Activated CD8-positive, alpha-beta T cell treated with anti-CD3 and anti-CD28 coated beads for 36 hours (primary cell): ENCODE results near the gene GNPTAB. TPM values are rescaled to one million over a fixed set of nuclear protein-coding genes. Genes with fewer than 3 reads are reported as not detected.

ENCODE experiments used
- ATAC-seq: fragments of 200-7000 bp; cut with Tn5 transposase; one replicate; pipeline ENCODE4 v1.10.0; 2021; ENCODE audit warnings: mild to moderate bottlenecking, moderate library complexity
- CTCF ChIA-PET: fragments of 350-600 bp; sonication (Branson Sonifier 250); formaldehyde crosslinking; loops from one replicate; lab custom pipeline; 2021; ENCODE audit warnings: antibody characterized with exemption; lab: Charles Lee
- POLR2A ChIA-PET: fragments of 350-600 bp; sonication (Branson Sonifier 250); formaldehyde crosslinking; loops from one replicate; lab custom pipeline; 2021; ENCODE audit warnings: antibody characterized with exemption; lab: Charles Lee
- DNase-seq: peaks from one replicate; pipeline ENCODE4 v3.0.0-alpha.2; 2020
- H3K27ac Mint-ChIP-seq: one replicate; pipeline ENCODE4 v1.8.0; 2021; ENCODE audit warnings: mild to moderate bottlenecking, mixed read lengths
- H3K27me3 Mint-ChIP-seq: one replicate; pipeline ENCODE4 v1.8.0; 2021; ENCODE audit warnings: mixed read lengths
- H3K36me3 Mint-ChIP-seq: one replicate; pipeline ENCODE4 v1.8.0; 2021; ENCODE audit warnings: low read depth, mixed read lengths
- H3K4me1 Mint-ChIP-seq: one replicate; pipeline ENCODE4 v1.8.0; 2021; ENCODE audit warnings: low read depth, mixed read lengths
- H3K4me3 Mint-ChIP-seq: one replicate; pipeline ENCODE4 v1.8.0; 2021; ENCODE audit warnings: mild to moderate bottlenecking, moderate library complexity, mixed read lengths
- H3K9me3 Mint-ChIP-seq: one replicate; pipeline ENCODE4 v1.8.0; 2021; ENCODE audit warnings: mixed read lengths
- intact Hi-C: fragments of 100-400 bp; cut with micrococcal nuclease; formaldehyde crosslinking; loops from one replicate; pipeline ENCODE4 v1.10.0; 2022
- total RNA-seq, 2 experiments: library from RNA; stranded (reverse); gene quantifications; one replicate each; pipeline ENCODE4 v1.2.3, GENCODE V29; 2021
- TF ChIP-seq, protein P1 (sequence below): fragments of 200-600 bp; IDR thresholded peaks from one replicate; pipeline ENCODE4 v1.8.0; 2022; ENCODE audit warnings: antibody characterized with exemption, mild to moderate bottlenecking

The GNPTAB gene
- total RNA-seq, 2 experiments from 2014 or later: 52.4 to 56.9 TPM

DNA sequence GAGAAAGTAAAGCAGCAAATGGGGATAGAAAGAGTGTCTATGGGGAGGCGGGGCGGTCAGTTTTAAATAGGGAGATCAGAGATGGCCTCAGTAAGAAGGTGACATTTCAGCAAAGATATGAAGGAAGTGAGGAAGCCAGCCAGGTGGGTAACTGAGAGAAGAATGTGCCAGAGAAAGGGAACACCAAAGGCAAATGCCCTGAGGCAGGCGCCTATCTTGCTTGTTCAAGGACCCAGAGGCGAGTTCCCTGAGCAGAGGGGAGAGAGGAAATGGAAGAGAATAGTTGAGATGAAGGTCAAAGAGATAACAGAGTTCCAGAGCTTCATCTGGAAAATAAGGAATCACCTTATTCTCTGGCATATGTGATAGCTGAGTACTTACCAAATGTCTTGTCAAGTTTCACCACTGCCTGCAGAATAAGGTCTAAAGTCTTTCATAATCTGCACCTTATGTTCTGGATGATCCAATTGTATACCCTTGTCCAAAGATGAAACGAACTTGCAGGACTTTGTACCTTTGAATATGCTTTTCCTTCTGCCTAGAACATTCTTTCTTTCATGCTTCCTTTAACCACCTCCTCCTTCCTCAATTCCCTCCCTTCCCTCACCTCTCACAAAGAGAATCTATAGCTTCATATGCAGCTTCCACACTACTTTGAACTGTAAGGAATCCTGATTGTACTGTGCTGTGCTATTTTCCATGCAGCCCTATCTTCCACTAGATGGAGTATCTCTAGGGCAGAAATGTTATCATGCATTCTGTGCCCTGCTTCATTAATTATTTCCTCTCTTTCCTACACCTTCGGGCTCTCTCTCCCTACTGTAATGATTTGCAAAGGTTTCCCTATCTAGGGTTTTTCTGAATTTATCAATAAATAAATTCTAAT is 38.5 kb downstream of the GNPTAB start:
- ATAC-seq (no peak), DNase-seq (no peak)
- ChIA-PET POLR2A (interaction anchor here (0.7 to 1.7 kb wide), 2 partner anchors 27 to 38 kb away, joined by 3 to 6 read pairs; partner anchors contain the start of gene GNPTAB), CTCF (interaction anchor here (0.8 to 7.9 kb wide), 7 partner anchors 13 to 47 kb away, joined by 3 to 141 read pairs (median 34); partner anchors contain the start of gene GNPTAB)
- Mint-ChIP-seq H3K9me3 (no peaks in the 10 kb centered on the region), H3K4me3 (no peak overlapping the region), H3K27me3 (no peaks in the 10 kb centered on the region), H3K4me1 (peaks cover 45% of the 10 kb centered on the region), H3K27ac (peak overlapping the region; percentile 83), H3K36me3 (peaks cover 42% of the 10 kb centered on the region)
- intact Hi-C loops: no loop called here
- TF ChIP-seq, protein P1, sequence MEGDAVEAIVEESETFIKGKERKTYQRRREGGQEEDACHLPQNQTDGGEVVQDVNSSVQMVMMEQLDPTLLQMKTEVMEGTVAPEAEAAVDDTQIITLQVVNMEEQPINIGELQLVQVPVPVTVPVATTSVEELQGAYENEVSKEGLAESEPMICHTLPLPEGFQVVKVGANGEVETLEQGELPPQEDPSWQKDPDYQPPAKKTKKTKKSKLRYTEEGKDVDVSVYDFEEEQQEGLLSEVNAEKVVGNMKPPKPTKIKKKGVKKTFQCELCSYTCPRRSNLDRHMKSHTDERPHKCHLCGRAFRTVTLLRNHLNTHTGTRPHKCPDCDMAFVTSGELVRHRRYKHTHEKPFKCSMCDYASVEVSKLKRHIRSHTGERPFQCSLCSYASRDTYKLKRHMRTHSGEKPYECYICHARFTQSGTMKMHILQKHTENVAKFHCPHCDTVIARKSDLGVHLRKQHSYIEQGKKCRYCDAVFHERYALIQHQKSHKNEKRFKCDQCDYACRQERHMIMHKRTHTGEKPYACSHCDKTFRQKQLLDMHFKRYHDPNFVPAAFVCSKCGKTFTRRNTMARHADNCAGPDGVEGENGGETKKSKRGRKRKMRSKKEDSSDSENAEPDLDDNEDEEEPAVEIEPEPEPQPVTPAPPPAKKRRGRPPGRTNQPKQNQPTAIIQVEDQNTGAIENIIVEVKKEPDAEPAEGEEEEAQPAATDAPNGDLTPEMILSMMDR: no peak

DNA sequence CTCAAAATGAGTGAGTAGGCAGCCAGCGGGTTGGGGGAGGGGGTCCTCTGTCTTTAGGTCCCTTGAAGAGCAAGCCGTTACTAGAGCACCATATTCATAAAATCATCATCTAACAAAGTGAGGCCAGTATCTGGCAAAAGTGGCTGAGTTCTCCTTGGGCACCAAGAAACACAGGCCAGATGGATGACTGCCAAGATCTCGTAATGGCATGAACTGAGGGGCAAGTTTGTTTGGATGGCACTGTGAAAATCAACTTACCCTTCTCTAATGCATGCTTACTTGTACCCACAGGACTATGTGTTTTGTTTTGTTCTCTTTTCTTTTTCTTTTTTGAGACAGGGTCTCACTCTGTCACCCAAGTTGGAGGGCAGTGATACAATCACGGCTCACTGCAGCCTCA is 41.6 kb downstream of the GNPTAB start:
- no peaks in the 10 kb centered on the region for H3K27me3 Mint-ChIP-seq
- ATAC-seq (no peak), DNase-seq (no peak)
- intact Hi-C loops: no loop called here
- peaks cover 28% of the 10 kb centered on the region for H3K4me1 Mint-ChIP-seq
- TF ChIP-seq, protein P1: no peak
- H3K9me3 Mint-ChIP-seq: no peaks in the 10 kb centered on the region
- ChIA-PET POLR2A (no interaction called here), CTCF (no interaction called here)
- H3K27ac Mint-ChIP-seq: peak overlapping the region; percentile 4
- no peak overlapping the region for H3K4me3 Mint-ChIP-seq
- peaks cover 37% of the 10 kb centered on the region for H3K36me3 Mint-ChIP-seq

DNA sequence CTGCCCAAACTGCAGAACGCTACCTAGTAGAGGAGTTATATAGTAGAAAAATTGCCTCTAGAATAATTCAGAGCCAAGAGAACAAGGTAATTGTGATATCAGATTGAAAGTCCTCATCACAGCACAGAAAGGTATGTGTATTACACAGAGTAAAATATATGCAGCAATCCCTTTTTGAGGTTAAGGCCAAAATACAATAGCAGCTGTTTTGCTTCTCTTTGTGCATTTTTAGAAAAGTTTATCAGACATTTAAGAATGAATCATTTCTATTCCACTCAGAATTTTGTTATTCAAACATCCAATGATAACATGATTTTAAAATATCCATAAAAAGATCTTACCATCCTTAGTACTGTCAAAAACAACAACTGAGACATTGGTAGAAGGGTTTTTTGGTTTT is 45.1 kb downstream of the GNPTAB start:
- no peaks in the 10 kb centered on the region for H3K27me3 Mint-ChIP-seq
- H3K4me1 Mint-ChIP-seq: peaks cover 22% of the 10 kb centered on the region
- ChIA-PET POLR2A (no interaction called here), CTCF (interaction anchor here (0.7 to 1.9 kb wide), 3 partner anchors 9 to 45 kb away, joined by 3 to 14 read pairs (median 3); partner anchors contain the start of gene GNPTAB)
- no peaks in the 10 kb centered on the region for H3K9me3 Mint-ChIP-seq
- TF ChIP-seq, protein P1: no peak
- DNase-seq (no peak), ATAC-seq (no peak)
- H3K36me3 Mint-ChIP-seq: peaks cover 37% of the 10 kb centered on the region
- H3K4me3 Mint-ChIP-seq: no peak overlapping the region
- intact Hi-C loops: no loop called here
- H3K27ac Mint-ChIP-seq: no peak overlapping the region

DNA sequence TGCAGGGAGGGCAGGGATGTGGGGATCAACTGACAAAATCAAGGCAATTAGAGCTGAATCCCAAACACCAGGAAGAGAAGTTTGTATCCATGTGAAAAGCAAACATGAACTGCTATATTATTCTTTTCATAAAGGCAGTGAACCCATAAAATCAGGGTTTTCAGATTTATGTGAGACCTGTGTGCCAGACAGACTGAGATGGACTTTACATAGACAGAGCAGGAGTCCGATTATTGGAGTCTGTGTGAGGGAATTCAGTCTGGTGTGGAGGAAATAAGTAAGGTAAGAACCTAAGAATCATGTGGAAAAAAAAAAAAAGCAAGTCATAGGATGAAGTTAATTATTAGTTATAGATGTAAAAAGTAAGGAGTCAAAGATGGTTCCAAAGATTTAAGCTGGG is 46.4 kb downstream of the GNPTAB start:
- ChIA-PET POLR2A (interaction anchor here (0.6 to 0.9 kb wide), 2 partner anchors 31 to 45 kb away, joined by 3 to 4 read pairs; no protein-coding TSS in a partner anchor), CTCF (interaction anchor here (1.0 to 2.5 kb wide), 5 partner anchors 11 to 369 kb away, joined by 4 to 13 read pairs (median 11); partner anchors contain the start of gene GNPTAB)
- Mint-ChIP-seq H3K36me3 (peaks cover 39% of the 10 kb centered on the region), H3K27me3 (no peaks in the 10 kb centered on the region), H3K27ac (peak overlapping the region; percentile 23), H3K9me3 (no peaks in the 10 kb centered on the region), H3K4me1 (peaks cover 25% of the 10 kb centered on the region), H3K4me3 (no peak overlapping the region)
- DNase-seq: no peak
- no peak for ATAC-seq
- TF ChIP-seq, protein P1: no peak
- intact Hi-C loops: no loop called here

DNA sequence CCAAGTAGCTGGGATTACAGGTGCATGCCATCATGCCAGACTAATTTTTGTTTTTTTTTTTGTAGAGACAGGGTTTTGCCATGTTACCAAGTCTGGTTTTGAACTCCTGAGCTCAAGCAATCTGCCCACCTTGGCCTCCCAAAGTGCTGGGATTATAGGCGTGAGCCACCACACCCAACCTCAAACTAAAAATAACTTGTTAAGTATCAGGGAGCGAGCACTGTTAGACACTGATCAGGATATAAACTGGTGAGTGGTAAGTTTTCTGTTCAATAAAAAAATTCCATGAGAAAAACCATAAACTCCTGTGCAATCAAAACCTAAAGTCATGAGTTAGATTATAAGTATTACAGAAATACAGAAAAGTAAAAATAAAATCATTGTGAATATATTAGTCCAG is 46.9 kb downstream of the GNPTAB start:
- DNase-seq: no peak
- no peak for ATAC-seq
- Mint-ChIP-seq H3K4me3 (no peak overlapping the region), H3K4me1 (peaks cover 25% of the 10 kb centered on the region), H3K9me3 (no peaks in the 10 kb centered on the region), H3K27me3 (no peaks in the 10 kb centered on the region), H3K27ac (peak overlapping the region; percentile 15), H3K36me3 (peaks cover 37% of the 10 kb centered on the region)
- TF ChIP-seq, protein P1: no peak
- CTCF ChIA-PET: interaction anchor here (1.0 to 2.5 kb wide), 5 partner anchors 10 to 369 kb away, joined by 4 to 13 read pairs (median 11); partner anchors contain the start of gene GNPTAB
- intact Hi-C loops: no loop called here
- POLR2A ChIA-PET: no interaction called here
